Subcutaneous abdominal adipose tissue (tissue), 5 donors: ENCODE results near the gene DAP3.
"Not testable (repeated sequence)": the region's sequence is repeated elsewhere in the genome, so short reads cannot be mapped to it uniquely, and the experiment has no call there.

ENCODE experiments used
- H3K27ac ChIP-seq: one replicate; pipeline ENCODE4 v1.7.0; 2013; ENCODE audit warnings: low read depth, mild to moderate bottlenecking, inconsistent platforms, low read length, moderate library complexity
- H3K27me3 ChIP-seq, 5 donors: one replicate each; pipeline ENCODE4 v1.7.0; 2013; ENCODE audit warnings: low read length in 5 of 5, inconsistent platforms in 1 of 5; ENCODE audit not compliant: control insufficient read depth in 5 of 5, insufficient read depth in 4 of 5
- H3K36me3 ChIP-seq, 5 donors: one replicate each; pipeline ENCODE4 v1.7.0; 2013; ENCODE audit warnings: low read length in 5 of 5; ENCODE audit not compliant: control insufficient read depth in 5 of 5, insufficient read depth in 5 of 5
- H3K4me1 ChIP-seq, 5 donors: one replicate each; pipeline ENCODE4 v1.7.0; 2013; ENCODE audit warnings: low read length in 5 of 5, mild to moderate bottlenecking in 3 of 5, moderate library complexity in 1 of 5; ENCODE audit not compliant: control insufficient read depth in 5 of 5, insufficient read depth in 5 of 5
- H3K4me3 ChIP-seq, 5 donors: one replicate each; pipeline ENCODE4 v1.7.0; 2013; ENCODE audit warnings: low read length in 5 of 5, low read depth in 1 of 5
- H3K9ac ChIP-seq, 5 donors: one replicate each; pipeline ENCODE4 v1.7.0; 2013; ENCODE audit warnings: low read length in 5 of 5, mild to moderate bottlenecking in 4 of 5, moderate library complexity in 3 of 5
- H3K9me3 ChIP-seq, 5 donors: one replicate each; pipeline ENCODE4 v1.7.0; 2013; ENCODE audit warnings: low read length in 5 of 5; ENCODE audit not compliant: control insufficient read depth in 5 of 5
- donor health status: healthy.
- donor health status: healthy.
- donor health status: healthy.
- donor health status: healthy.
- donor health status: healthy.

Gene DAP3

DNA sequence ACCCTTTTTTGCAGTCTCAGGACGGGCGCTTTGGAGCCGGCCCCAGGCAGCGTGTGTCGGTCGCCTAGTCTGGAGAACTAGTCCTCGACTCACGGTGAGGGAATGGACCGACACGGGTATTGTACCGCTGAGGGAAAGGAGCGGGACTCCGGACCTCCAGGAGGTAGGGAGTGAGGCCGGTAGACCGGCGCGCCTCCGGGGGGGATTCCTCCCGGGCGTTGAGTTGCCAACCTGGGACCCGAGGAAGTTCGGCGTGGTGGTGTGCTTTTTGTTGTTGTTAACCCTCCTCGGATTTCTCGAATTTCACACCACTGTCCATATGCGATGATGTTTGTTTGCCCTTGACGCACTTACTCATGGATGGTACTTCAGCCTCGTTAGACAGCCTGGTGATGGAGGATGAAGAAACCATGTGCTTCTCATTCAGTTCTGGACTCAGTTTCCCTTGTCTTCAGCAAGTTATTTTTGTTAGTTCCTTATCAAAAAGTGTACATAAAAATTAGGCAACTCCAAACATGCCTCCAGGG is at the start of gene DAP3:
DAP3 (plus strand) TSS at position 11 of the 527 bp plus-strand sequence. CDS start 20,689 bp downstream, outside the sequence.
- H3K9ac ChIP-seq: peak within 1 kb of the TSS; percentile 81 to 100 (median 99)
- H3K4me3 ChIP-seq: peak within 1 kb of the TSS; percentile 86 to 99 (median 97)
- not testable (repeated sequence) for H3K27me3 ChIP-seq, H3K9me3 ChIP-seq, H3K36me3 ChIP-seq
- peaks cover 0 to 37% (median 27%) of the 10 kb centered on the region in 5 donors for H3K4me1 ChIP-seq
- peak within 1 kb of the TSS; percentile 93 for H3K27ac ChIP-seq

DNA sequence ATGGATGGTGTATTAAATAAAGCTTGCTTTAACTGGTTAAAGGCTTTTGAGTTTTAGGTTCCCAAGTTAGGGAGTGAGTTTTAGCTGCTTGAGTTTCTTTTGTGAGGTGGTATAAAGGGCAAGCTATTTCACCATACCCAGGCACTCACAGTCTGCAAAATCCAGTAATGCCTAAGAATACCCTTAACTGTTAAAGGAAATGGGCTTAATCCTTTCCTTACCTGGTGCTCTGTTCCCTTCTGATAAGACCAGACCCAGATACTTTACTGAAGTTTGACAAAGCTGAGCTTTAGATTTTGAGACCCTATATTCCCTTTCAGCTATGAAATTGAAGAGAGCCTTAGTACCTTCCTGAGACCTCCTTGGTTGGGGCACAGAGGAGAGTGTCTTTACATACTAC is 48.5 kb upstream of the DAP3 start:
- no peaks in the 10 kb centered on the region for H3K27me3 ChIP-seq
- no peak overlapping the region for H3K9ac ChIP-seq
- H3K27ac ChIP-seq: no peak overlapping the region
- no peaks in the 10 kb centered on the region for H3K36me3 ChIP-seq
- peaks cover 0 to 15% (median 12%) of the 10 kb centered on the region in 5 donors for H3K9me3 ChIP-seq
- H3K4me1 ChIP-seq: peaks cover 0 to 29% (median 16%) of the 10 kb centered on the region in 5 donors
- no peak overlapping the region for H3K4me3 ChIP-seq

- not testable (repeated sequence) for H3K36me3 ChIP-seq, H3K27ac ChIP-seq, H3K27me3 ChIP-seq, H3K9ac ChIP-seq
- Histone ChIP-seq H3K4me3 (peak overlapping the region in 1 of 5 donors; percentile 36), H3K9me3 (peaks cover 0 to 15% (median 12%) of the 10 kb centered on the region in 5 donors), H3K4me1 (peaks cover 0 to 36% (median 23%) of the 10 kb centered on the region in 5 donors)
Measured at GRCh38 chr1:155642559-155643180, 46.2 kb upstream of the DAP3 start.

DNA sequence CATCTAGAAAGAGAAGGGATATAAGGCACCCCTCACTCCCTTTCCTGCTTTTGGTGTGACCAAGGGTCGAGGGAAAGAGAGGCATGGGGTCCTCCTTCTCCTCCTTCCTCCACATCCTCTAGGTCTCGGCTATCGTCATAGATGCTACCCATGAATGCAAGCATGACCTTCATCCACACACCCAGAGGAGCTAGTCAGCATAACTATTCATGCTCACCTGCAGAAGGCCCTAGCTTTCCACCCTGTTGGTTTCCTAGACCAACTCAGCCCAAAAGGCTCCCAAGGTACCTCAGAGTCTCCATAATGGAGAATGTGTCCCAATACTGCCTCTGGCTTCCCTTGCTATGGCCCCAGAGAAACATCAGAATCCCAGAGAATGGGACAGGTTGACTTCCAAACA is 45.7 kb upstream of the DAP3 start:
- H3K9ac ChIP-seq: no peak overlapping the region
- H3K4me1 ChIP-seq: peaks cover under 1 to 38% (median 26%) of the 10 kb centered on the region in 5 donors
- no peaks in the 10 kb centered on the region for H3K36me3 ChIP-seq
- peak overlapping the region in 1 of 5 donors; percentile 36 for H3K4me3 ChIP-seq
- no peak overlapping the region for H3K27ac ChIP-seq
- H3K27me3 ChIP-seq: no peaks in the 10 kb centered on the region
- peaks cover 0 to 15% (median 12%) of the 10 kb centered on the region in 5 donors for H3K9me3 ChIP-seq

GRCh38 chr1:155645034-155645598 is 43.8 kb upstream of the DAP3 start:
- H3K27ac ChIP-seq: peak overlapping the region; percentile 39
- H3K36me3 ChIP-seq: no peaks in the 10 kb centered on the region

DNA sequence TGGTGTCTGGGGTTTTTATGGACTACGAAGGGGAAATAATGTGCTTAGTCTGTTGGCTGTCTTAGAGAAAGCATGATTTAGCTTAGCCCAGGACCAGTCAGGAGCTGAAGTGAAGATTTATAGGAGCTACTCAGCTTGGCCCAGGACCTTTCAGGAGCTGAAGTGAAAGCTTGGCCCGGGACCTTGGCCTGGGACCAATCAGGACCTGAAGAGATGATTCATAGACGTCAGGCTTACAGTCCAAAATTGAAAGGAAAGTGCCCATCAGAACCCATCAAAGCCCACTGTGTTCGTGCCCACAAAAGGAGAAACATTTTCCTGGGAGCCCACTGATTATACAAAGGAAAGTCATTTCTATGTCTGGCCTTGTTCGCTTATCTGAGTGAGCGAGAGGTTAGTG is 43.2 kb upstream of the DAP3 start:
- no peaks in the 10 kb centered on the region for H3K36me3 ChIP-seq
- no peak overlapping the region for H3K4me3 ChIP-seq
- peak overlapping the region; percentile 39 for H3K27ac ChIP-seq
- peak overlapping the region in 2 of 5 donors; percentile 35 to 44 for H3K9ac ChIP-seq
- H3K27me3 ChIP-seq: no peaks in the 10 kb centered on the region
- peaks cover 4 to 38% (median 35%) of the 10 kb centered on the region in 5 donors for H3K4me1 ChIP-seq
- H3K9me3 ChIP-seq: peaks cover 0 to 18% (median 12%) of the 10 kb centered on the region in 5 donors

More at GRCh38 chr1:155645034-155645598, 43.8 kb upstream of the DAP3 start:
- H3K4me1 ChIP-seq: peaks cover 4 to 42% (median 33%) of the 10 kb centered on the region in 5 donors
- H3K27me3 ChIP-seq: no peaks in the 10 kb centered on the region
- peaks cover 0 to 15% (median 12%) of the 10 kb centered on the region in 5 donors for H3K9me3 ChIP-seq
- H3K9ac ChIP-seq: no peak overlapping the region
- H3K4me3 ChIP-seq: no peak overlapping the region

- no peaks in the 10 kb centered on the region for H3K27me3 ChIP-seq
- H3K9ac ChIP-seq: peak overlapping the region in 1 of 5 donors; percentile 44
- peaks cover 4 to 41% (median 38%) of the 10 kb centered on the region in 5 donors for H3K4me1 ChIP-seq
- no peaks in the 10 kb centered on the region for H3K36me3 ChIP-seq
- H3K4me3 ChIP-seq: no peak overlapping the region
- H3K27ac ChIP-seq: peak overlapping the region; percentile 39
- peaks cover 0 to 18% (median 12%) of the 10 kb centered on the region in 5 donors for H3K9me3 ChIP-seq
Measured at GRCh38 chr1:155646307-155646706, 42.6 kb upstream of the DAP3 start.

DNA sequence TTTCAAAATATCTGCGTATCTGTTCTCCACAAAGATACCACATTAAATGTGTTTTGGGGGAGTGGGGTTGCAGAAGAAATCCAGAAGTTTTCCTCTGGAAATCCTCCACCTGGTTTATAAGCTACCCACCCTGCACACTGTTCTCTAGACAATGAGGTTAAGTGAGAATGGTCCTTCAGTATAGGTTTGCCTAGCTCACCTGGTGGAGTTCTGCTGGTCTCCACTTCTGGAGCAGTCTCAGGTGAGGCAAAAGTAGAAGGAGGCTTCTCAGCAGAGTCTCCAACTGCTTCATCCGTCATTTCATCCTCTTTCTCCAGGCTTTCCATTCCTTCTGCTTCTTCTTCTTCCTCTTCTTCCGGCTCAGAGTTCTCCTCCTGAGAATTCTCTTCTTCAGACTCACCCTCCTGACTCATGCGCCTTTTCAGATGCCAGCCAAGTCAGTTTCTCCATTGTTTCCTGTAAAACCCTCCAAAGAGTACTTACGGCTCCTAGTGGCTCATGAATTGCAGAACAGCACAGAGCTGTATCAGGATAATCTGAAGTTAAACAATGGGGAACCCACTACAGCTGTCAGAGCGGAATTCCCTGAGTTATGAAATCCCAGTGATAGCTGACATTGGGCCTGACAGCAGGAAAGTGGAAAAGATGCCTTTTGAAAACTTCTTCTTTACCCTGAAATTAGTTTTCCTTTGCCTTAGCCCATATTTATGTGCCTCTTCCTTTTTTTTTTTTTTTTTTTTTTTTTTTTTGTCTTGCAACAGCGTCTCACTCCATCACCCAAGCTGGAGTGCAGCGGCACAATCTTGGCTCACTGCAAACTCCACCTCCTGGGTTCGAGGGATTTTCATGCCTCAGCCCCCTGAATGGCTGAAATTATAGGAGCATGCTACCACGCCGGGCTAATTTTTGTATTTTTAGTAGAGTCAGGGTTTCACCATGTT is 40.4 kb upstream of the DAP3 start:
- H3K9me3 ChIP-seq: peaks cover 0 to 6% (median 2%) of the 10 kb centered on the region in 5 donors
- H3K4me1 ChIP-seq: peaks cover 4 to 45% (median 39%) of the 10 kb centered on the region in 5 donors
- H3K27me3 ChIP-seq: no peaks in the 10 kb centered on the region
- peak overlapping the region; percentile 30 to 61 (median 46) for H3K4me3 ChIP-seq
- H3K9ac ChIP-seq: no peak overlapping the region
- no peaks in the 10 kb centered on the region for H3K36me3 ChIP-seq
- H3K27ac ChIP-seq: no peak overlapping the region

- H3K9me3 ChIP-seq: peaks cover 0 to 6% (median 0%) of the 10 kb centered on the region in 5 donors
- H3K27me3 ChIP-seq: peaks cover 0 to under 1% (median 0%) of the 10 kb centered on the region in 5 donors
- H3K4me1 ChIP-seq: peaks cover 4 to 45% (median 39%) of the 10 kb centered on the region in 5 donors
- no peak overlapping the region for H3K27ac ChIP-seq
- H3K36me3 ChIP-seq: no peaks in the 10 kb centered on the region
- H3K9ac ChIP-seq: no peak overlapping the region
- no peak overlapping the region for H3K4me3 ChIP-seq
Measured at GRCh38 chr1:155649676-155650075, 39.2 kb upstream of the DAP3 start.
